Neural cell (in vitro differentiated cells): Measurements from ENCODE around the gene EXOC4. TPM values are rescaled to one million over a fixed set of nuclear protein-coding genes. Genes with fewer than 3 reads are reported as not detected.

Source experiments
- H2AFZ ChIP-seq: fragments of 200-600, 300-800 bp; sonication (generic), shearing (Covaris generic); 2 replicates; pipeline ENCODE4 v1.6.0; 2014; ENCODE audit warnings: low read depth, mild to moderate bottlenecking, antibody characterized with exemption, low read length, moderate library complexity
- H3F3A ChIP-seq: fragments of 200-600 bp; shearing (Covaris generic); 2 replicates; pipeline ENCODE4 v1.6.1; 2016; ENCODE audit warnings: mild to moderate bottlenecking, moderate library complexity, mixed read lengths, antibody characterized with exemption, low read length; ENCODE audit not compliant: insufficient read depth, poor library complexity, severe bottlenecking
- H3K27ac ChIP-seq: fragments of 200-600, 300-800 bp; sonication (generic), shearing (Covaris generic); 2 replicates; pipeline ENCODE4 v1.5.1; 2014; ENCODE audit warnings: mild to moderate bottlenecking, low read length, moderate library complexity
- H3K27me3 ChIP-seq: fragments of 300-800, 200-600 bp; sonication (generic), shearing (Covaris generic); 2 replicates; pipeline ENCODE4 v1.6.0; 2014; ENCODE audit warnings: mild to moderate bottlenecking, low read depth, low read length, moderate library complexity; ENCODE audit not compliant: insufficient read depth
- H3K36me3 ChIP-seq: fragments of 300-800, 200-600 bp; sonication (generic), shearing (Covaris generic); 2 replicates; pipeline ENCODE4 v1.5.1; 2014; ENCODE audit warnings: mild to moderate bottlenecking, antibody characterized with exemption, low read length, moderate library complexity; ENCODE audit not compliant: insufficient read depth
- H3K4me2 ChIP-seq: fragments of 300-800, 200-600 bp; sonication (generic), shearing (Covaris generic); 2 replicates; pipeline ENCODE4 v1.6.0; 2014; ENCODE audit warnings: mild to moderate bottlenecking, low read length
- H3K4me3 ChIP-seq: fragments of 300-800, 200-600 bp; sonication (generic), shearing (Covaris generic); 2 replicates; pipeline ENCODE4 v1.5.1; 2014; ENCODE audit warnings: mild to moderate bottlenecking, low read length, moderate library complexity
- H3K79me2 ChIP-seq: fragments of 200-600 bp; shearing (Covaris generic); replicated peaks from 2 replicates; pipeline ENCODE4 v1.6.0; 2014; ENCODE audit warnings: mild to moderate bottlenecking, low read length, moderate library complexity; ENCODE audit not compliant: insufficient read depth
- H3K9ac ChIP-seq: fragments of 300-800, 200-600 bp; sonication (generic), shearing (Covaris generic); 2 replicates; pipeline ENCODE4 v1.6.1; 2016; ENCODE audit warnings: mild to moderate bottlenecking, low read length, mixed read lengths
- H3K9me2 ChIP-seq: fragments of 200-600 bp; shearing (Covaris generic); 2 replicates; pipeline ENCODE4 v1.6.1; 2016; ENCODE audit warnings: mild to moderate bottlenecking, low read length, mixed read lengths; ENCODE audit not compliant: insufficient read depth
- H3K9me3 ChIP-seq: fragments of 200-600, 300-800 bp; sonication (generic), shearing (Covaris generic); 2 replicates; pipeline ENCODE4 v1.6.1; 2016; ENCODE audit warnings: mild to moderate bottlenecking, mixed run types, low read length, moderate library complexity, mixed read lengths
- H4K20me1 ChIP-seq: fragments of 200-600 bp; shearing (Covaris generic); 2 replicates; pipeline ENCODE4 v1.6.1; 2016; ENCODE audit warnings: mild to moderate bottlenecking, mixed run types; ENCODE audit not compliant: insufficient read depth
- POLR2AphosphoS5 ChIP-seq: IDR thresholded peaks from 2 replicates; pipeline ENCODE4 v1.6.1; 2012
- TAF1 ChIP-seq: IDR thresholded peaks from 2 replicates; pipeline ENCODE4 v1.6.1; 2012; ENCODE audit warnings: low read depth
- polyA plus RNA-seq: library from polyadenylated mRNA; depleted of rRNA; stranded (reverse); fragments of >200 nt; gene quantifications from 2 replicates; pipeline ENCODE4 v1.2.3, GENCODE V29; 2014
- TF ChIP-seq, protein P1 (sequence below): IDR thresholded peaks from 2 replicates; pipeline ENCODE4 v1.6.1; 2012; ENCODE audit warnings: borderline replicate concordance
- TF ChIP-seq, protein P2 (sequence below): fragments of 450-650 bp; IDR thresholded peaks from 2 replicates; pipeline ENCODE4 v1.5.1; 2014; ENCODE audit warnings: antibody characterized with exemption, mild to moderate bottlenecking, moderate library complexity; ENCODE audit not compliant: poor library complexity, severe bottlenecking

The EXOC4 gene
- polyA plus RNA-seq, 1 donor from 2014 or later, result 36.5 TPM

- Histone ChIP-seq H3K4me2 (no peak overlapping the region), H3K9ac (no peak overlapping the region), H3K9me3 (no peaks in the 10 kb centered on the region), H3K9me2 (no peaks in the 10 kb centered on the region), H2AFZ (no peak overlapping the region), H3K36me3 (no peaks in the 10 kb centered on the region), H4K20me1 (no peaks in the 10 kb centered on the region), H3K27ac (peak overlapping the region; percentile 1), H3K4me3 (no peak overlapping the region), H3F3A (no peaks in the 10 kb centered on the region), H3K27me3 (no peaks in the 10 kb centered on the region), H3K79me2 (no peaks in the 10 kb centered on the region)
- TF ChIP-seq, protein P1, sequence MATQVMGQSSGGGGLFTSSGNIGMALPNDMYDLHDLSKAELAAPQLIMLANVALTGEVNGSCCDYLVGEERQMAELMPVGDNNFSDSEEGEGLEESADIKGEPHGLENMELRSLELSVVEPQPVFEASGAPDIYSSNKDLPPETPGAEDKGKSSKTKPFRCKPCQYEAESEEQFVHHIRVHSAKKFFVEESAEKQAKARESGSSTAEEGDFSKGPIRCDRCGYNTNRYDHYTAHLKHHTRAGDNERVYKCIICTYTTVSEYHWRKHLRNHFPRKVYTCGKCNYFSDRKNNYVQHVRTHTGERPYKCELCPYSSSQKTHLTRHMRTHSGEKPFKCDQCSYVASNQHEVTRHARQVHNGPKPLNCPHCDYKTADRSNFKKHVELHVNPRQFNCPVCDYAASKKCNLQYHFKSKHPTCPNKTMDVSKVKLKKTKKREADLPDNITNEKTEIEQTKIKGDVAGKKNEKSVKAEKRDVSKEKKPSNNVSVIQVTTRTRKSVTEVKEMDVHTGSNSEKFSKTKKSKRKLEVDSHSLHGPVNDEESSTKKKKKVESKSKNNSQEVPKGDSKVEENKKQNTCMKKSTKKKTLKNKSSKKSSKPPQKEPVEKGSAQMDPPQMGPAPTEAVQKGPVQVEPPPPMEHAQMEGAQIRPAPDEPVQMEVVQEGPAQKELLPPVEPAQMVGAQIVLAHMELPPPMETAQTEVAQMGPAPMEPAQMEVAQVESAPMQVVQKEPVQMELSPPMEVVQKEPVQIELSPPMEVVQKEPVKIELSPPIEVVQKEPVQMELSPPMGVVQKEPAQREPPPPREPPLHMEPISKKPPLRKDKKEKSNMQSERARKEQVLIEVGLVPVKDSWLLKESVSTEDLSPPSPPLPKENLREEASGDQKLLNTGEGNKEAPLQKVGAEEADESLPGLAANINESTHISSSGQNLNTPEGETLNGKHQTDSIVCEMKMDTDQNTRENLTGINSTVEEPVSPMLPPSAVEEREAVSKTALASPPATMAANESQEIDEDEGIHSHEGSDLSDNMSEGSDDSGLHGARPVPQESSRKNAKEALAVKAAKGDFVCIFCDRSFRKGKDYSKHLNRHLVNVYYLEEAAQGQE, result no peak
- TF ChIP-seq POLR2AphosphoS5 (no peak), TAF1 (no peak)
- TF ChIP-seq, protein P2, sequence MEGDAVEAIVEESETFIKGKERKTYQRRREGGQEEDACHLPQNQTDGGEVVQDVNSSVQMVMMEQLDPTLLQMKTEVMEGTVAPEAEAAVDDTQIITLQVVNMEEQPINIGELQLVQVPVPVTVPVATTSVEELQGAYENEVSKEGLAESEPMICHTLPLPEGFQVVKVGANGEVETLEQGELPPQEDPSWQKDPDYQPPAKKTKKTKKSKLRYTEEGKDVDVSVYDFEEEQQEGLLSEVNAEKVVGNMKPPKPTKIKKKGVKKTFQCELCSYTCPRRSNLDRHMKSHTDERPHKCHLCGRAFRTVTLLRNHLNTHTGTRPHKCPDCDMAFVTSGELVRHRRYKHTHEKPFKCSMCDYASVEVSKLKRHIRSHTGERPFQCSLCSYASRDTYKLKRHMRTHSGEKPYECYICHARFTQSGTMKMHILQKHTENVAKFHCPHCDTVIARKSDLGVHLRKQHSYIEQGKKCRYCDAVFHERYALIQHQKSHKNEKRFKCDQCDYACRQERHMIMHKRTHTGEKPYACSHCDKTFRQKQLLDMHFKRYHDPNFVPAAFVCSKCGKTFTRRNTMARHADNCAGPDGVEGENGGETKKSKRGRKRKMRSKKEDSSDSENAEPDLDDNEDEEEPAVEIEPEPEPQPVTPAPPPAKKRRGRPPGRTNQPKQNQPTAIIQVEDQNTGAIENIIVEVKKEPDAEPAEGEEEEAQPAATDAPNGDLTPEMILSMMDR, result no peak
Observed at GRCh38 chr7:133676805-133677370, 424.0 kb downstream of the EXOC4 start.

DNA sequence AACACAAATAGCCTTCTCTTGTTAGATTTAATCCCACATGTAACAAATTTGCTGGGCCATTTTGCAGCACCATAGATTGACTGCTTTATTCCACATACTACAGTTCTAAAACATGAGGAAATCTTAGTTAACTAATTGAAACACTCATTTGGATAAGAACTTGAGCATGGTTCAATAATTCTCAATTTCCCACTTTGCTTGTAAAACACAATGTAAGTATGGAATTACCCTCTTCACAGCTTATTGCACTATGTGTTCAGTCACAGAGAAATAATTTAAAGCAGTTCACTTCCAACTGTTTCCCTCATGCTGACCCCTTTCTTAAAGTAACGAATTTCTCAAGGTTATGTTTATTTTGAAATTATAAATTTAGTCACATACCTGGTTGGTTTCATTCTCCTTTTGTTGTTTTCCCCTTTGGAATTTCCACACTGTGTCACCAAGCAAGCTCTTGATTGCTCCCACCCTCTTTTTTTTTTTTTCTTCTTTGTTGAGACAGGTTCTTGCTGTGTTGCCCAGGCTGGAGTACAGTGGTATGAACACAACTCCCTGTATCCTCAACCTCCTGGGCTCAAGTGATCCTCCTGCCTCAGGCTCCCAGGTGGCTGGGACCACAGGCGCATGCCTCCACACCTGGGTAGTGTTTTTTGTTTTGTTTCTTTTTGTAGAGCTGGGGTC is 425.4 kb downstream of the EXOC4 start:
- Histone ChIP-seq H3K9me2 (no peaks in the 10 kb centered on the region), H4K20me1 (no peaks in the 10 kb centered on the region), H3K36me3 (no peaks in the 10 kb centered on the region), H3K9me3 (no peaks in the 10 kb centered on the region), H3K9ac (no peak overlapping the region), H3K27ac (no peak overlapping the region), H3K27me3 (no peaks in the 10 kb centered on the region), H3K79me2 (no peaks in the 10 kb centered on the region), H3K4me2 (no peak overlapping the region), H3K4me3 (no peak overlapping the region), H3F3A (no peaks in the 10 kb centered on the region), H2AFZ (no peak overlapping the region)
- no peak for TF ChIP-seq TAF1
- TF ChIP-seq, protein P1, result no peak
